Inferior parietal cortex (tissue), 1 donor: ENCODE results near the gene TOMM5.

Source experiments
- DNase-seq: peaks from one replicate; pipeline ENCODE4 v3.0.0-alpha.2; 2016; ENCODE audit errors: extremely low spot score

The TOMM5 gene

GRCh38 chr9:37592108-37592951 lies at the start of gene TOMM5:
TOMM5 (minus strand) TSS chr9:37592597; CDS start chr9:37592532, 65 bp downstream.
- DNase-seq = peak; percentile 95

GRCh38 chr9:37641331-37641730 lies 48.9 kb upstream of the TOMM5 start:
- DNase-seq = no peak

GRCh38 chr9:37640246-37640645 lies 47.8 kb upstream of the TOMM5 start:
- DNase-seq = no peak

GRCh38 chr9:37639841-37640240 lies 47.4 kb upstream of the TOMM5 start:
- no peak for DNase-seq

GRCh38 chr9:37639109-37639762 lies 46.8 kb upstream of the TOMM5 start:
- DNase-seq = no peak

GRCh38 chr9:37636511-37637448 lies 44.4 kb upstream of the TOMM5 start:
- DNase-seq = no peak

- no peak for DNase-seq
Measured at GRCh38 chr9:37635808-37636207, 43.4 kb upstream of the TOMM5 start.

- no peak for DNase-seq
Measured at GRCh38 chr9:37632479-37632878, 40.1 kb upstream of the TOMM5 start.

GRCh38 chr9:37626708-37627292 lies 34.4 kb upstream of the TOMM5 start:
- no peak for DNase-seq

GRCh38 chr9:37625758-37626147 lies 33.4 kb upstream of the TOMM5 start:
- no peak for DNase-seq

- no peak for DNase-seq
Measured at GRCh38 chr9:37625036-37625757, 32.8 kb upstream of the TOMM5 start.

GRCh38 chr9:37624073-37624472 lies 31.7 kb upstream of the TOMM5 start:
- no peak for DNase-seq

GRCh38 chr9:37623267-37623666 lies 30.9 kb upstream of the TOMM5 start:
- DNase-seq = no peak

- DNase-seq = no peak
Measured at GRCh38 chr9:37622462-37622861, 30.1 kb upstream of the TOMM5 start.

- no peak for DNase-seq
Measured at GRCh38 chr9:37621273-37622121, 29.1 kb upstream of the TOMM5 start.

GRCh38 chr9:37620396-37620795 lies 28.0 kb upstream of the TOMM5 start:
- DNase-seq = no peak

- DNase-seq = no peak
Measured at GRCh38 chr9:37619806-37620205, 27.4 kb upstream of the TOMM5 start.

GRCh38 chr9:37618817-37619216 lies 26.4 kb upstream of the TOMM5 start:
- no peak for DNase-seq

GRCh38 chr9:37617832-37618231 lies 25.4 kb upstream of the TOMM5 start:
- no peak for DNase-seq

GRCh38 chr9:37617161-37617560 lies 24.8 kb upstream of the TOMM5 start:
- DNase-seq = no peak
